GM21390 (cell line): ENCODE data around the gene OVOL3.
"Not testable (repeated sequence)": the region's sequence is repeated elsewhere in the genome, so short reads cannot be mapped to it uniquely, and the experiment has no call there.

ENCODE experiments used
- ATAC-seq: cut with Tn5 transposase; IDR thresholded peaks from one replicate; pipeline ENCODE4 v1.9.1; 2021; ENCODE audit not compliant: unreplicated experiment

The OVOL3 gene

DNA sequence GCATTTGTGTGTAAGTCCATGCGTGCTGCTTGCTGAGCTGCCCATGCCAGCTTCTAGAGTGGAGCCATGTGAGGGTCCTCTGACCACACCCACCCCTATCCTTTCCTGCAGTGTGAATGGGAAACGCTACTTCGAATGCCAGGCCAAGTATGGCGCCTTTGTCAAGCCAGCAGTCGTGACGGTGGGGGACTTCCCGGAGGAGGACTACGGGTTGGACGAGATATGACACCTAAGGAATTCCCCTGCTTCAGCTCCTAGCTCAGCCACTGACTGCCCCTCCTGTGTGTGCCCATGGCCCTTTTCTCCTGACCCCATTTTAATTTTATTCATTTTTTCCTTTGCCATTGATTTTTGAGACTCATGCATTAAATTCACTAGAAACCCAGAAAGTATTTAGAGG is 14.6 kb downstream of the OVOL3 start:
- ATAC-seq, result no peak

- no peak for ATAC-seq
Measured at GRCh38 chr19:36128392-36128736, 17.4 kb downstream of the OVOL3 start.

- ATAC-seq, result not testable (repeated sequence)
Measured at GRCh38 chr19:36131221-36131620, 20.3 kb downstream of the OVOL3 start.

DNA sequence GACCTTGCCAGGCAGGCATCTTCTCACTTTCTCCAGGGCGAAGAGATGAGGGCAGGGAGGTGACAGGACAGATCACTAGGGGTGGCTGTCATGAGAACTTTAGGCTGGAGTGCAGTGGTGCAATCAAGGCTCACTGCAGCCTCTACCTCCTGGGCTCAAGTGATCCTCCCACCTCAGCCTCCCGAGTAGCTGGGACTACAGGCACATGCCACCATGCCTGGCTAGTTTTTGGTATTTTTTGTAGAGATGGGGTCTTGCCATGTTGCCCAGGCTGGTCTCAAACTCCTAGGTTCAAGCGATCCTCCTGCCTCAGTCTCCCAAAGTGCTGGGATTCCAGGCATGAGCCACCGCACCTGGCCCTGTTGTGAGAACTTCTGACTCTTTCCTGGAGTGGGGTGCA is 23.9 kb downstream of the OVOL3 start:
- not testable (repeated sequence) for ATAC-seq

DNA sequence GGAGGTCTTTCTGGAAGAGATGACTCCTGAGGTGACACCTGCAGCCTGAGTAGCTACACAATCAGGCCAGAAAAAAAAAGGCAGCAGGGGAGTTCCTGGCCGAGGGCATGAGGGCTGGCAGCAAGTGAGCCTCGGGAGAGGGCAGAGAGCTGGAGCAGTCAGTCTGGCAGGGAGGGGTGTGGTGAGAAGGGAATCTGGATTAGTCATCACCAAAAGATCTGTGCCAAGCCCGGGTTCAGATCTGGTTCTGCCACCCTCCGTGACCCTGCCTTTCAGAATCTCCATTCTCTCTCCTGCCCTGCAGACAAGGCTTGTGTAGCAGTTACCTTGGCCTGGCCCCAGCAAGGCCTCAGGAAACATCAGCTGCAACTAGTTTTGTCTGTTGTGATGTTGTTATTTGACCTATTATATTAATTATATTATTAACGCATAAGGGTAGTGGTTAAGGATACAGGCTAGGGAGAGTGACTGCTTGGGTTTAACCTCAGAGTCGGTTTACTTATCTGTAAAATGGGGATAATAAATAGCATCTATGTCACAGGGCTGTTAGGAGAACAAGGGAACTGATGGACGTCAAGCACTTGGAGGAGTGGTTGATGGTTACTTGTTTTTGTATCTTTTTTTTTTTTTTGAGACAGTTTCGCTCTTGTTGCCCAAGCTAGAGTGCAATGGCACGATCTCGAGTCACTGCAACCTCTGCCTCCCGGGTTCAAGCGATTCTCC is 26.2 kb downstream of the OVOL3 start:
- no peak for ATAC-seq

DNA sequence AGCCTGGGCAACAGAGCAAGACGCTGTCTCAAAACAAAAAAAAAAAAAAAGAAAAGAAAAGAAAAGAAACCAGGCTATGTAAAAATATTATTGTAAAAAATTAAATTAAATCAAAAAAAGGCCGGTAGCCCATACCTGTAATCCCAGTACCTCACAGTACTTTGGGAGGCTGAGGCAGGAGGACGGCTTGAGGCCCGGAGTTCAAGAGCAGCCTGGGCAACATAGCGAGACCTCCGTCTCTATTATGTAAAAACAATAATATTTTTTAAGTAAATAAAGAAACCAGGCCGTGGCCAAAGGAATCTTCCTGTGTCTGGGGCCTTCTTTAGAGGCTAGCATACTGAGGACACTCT is 28.2 kb downstream of the OVOL3 start:
- no peak for ATAC-seq

DNA sequence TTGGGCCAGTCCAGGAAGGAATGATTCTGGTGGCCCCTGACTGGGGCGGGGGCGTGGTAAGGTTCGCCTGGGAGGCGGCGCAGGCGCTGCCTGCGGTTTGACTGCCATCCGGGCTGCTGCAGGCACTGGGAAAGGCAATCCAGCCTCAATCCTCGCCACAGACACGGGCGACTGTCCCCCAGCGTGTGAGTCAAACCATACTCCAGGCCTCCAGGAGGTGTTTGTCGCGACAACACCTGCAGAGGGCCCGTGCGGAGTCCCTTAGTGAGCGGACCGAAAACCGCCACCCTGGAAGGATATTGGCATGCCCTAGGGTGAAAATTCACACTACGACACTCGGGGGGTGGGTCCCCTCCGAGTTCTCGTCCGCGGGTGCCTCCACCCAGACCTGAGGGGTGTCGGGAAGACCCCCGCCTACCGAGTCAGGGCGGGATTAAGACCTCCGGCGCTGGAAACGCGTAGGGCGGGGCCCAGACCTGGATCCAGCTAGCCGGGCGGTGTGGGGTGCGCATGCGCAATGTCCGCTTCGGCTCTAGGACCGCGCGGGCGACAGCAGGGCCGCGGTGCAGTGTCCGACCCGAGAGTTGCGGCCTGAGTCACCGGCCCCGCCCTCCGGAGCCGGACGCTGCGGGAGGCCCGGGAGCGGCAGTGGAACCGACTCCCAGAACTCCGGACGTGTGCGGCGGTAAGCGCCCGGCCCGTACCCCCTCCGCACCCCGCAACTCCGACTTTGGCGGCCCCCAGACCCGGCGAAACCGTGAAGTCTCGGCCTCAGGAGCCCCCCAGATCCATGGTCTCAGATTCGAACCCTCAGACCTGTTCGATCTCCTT is 28.7 kb downstream of the OVOL3 start, which contains the start of gene CAPNS1:
Gene CAPNS1, plus strand, starts transcription at position 594 of the 831 bp plus-strand sequence. CDS start 946 bp downstream, outside the sequence.
- ATAC-seq, result peak; percentile 77

- ATAC-seq, result peak; percentile 10
Measured at GRCh38 chr19:36140304-36141038, 29.5 kb downstream of the OVOL3 start.

- ATAC-seq, result no peak
Measured at GRCh38 chr19:36141039-36141927, 30.3 kb downstream of the OVOL3 start.

DNA sequence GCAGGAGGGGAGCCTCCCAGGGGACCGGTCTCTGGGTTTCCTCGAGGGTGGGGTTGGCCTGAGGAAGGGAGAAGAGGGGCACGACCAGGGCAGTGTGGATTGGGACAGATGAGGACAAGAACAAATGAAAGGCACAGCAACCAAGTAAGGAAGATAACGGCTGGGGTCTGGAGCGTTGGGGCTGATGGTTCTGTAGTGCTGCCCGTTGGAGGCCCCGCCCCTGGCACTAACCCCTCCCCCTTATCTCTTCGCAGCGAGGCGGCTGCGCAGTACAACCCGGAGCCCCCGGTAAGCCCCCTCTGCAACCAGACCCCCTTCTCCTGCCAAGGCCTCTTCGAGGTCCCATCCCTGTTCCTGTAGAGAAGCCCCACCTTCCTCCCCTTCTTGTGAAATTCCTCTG is 31.1 kb downstream of the OVOL3 start:
- no peak for ATAC-seq

DNA sequence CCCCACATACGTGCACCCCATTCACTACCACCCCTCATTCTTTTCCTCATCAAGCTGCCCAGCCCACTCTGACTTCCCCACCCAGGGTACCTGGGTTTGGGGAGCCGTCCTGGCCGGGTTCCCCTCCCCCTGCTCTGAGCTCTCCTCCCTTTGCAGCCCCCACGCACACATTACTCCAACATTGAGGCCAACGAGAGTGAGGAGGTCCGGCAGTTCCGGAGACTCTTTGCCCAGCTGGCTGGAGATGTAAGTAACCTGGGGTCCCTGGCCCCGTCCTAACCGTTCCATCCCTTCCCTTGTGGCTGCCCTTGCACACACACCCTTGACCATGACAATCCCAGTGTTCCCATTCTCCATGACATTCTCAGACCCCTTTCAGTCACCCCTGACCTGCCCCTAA is 31.6 kb downstream of the OVOL3 start:
- ATAC-seq, result no peak

GRCh38 chr19:36144624-36145023 is 33.7 kb downstream of the OVOL3 start:
- ATAC-seq, result no peak

DNA sequence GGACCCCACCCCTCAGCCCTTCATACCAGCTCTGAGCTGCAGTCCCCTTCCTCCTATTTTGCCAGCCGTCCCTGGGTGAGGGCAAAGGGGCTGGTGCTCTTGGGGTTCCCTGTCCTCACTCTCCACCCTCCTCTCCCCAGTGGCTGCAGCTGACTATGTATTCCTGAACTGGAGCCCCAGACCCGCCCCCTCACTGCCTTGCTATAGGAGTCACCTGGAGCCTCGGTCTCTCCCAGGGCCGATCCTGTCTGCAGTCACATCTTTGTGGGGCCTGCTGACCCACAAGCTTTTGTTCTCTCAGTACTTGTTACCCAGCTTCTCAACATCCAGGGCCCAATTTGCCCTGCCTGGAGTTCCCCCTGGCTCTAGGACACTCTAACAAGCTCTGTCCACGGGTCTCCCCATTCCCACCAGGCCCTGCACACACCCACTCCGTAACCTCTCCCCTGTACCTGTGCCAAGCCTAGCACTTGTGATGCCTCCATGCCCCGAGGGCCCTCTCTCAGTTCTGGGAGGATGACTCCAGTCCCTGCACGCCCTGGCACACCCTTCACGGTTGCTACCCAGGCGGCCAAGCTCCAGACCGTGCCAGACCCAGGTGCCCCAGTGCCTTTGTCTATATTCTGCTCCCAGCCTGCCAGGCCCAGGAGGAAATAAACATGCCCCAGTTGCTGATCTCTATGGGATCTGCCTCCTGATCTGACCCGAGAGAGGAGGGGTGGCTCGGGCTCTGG is 38.9 kb downstream of the OVOL3 start:
- ATAC-seq, result no peak

DNA sequence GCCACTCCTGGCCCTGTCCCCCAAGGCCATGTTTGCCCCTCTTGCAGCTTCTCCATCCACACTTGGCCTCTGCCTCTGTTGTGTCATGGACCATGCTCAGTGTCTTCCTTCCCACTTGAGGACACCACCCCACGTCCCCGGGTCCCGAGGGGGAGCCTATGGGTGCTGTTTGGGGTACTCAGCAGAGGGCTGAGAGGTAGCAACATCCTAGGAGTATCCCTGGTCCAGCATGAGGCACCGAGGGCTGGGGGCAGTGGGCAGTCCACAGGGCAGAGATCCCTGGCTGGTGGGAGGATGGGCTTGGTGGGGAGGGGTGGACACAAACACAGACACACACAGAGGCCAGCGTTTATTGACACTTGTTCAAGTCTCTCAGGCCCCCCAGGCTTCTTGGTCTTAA is 39.6 kb downstream of the OVOL3 start:
- no peak for ATAC-seq

- no peak for ATAC-seq
Measured at GRCh38 chr19:36151144-36152018, 40.4 kb downstream of the OVOL3 start.

- ATAC-seq, result no peak
Measured at GRCh38 chr19:36152019-36152351, 41.0 kb downstream of the OVOL3 start.

- no peak for ATAC-seq
Measured at GRCh38 chr19:36152352-36153091, 41.6 kb downstream of the OVOL3 start, which contains the start of gene COX7A1. COX7A1 (minus strand) TSS chr19:36152447; CDS start chr19:36152407, 40 bp downstream.

DNA sequence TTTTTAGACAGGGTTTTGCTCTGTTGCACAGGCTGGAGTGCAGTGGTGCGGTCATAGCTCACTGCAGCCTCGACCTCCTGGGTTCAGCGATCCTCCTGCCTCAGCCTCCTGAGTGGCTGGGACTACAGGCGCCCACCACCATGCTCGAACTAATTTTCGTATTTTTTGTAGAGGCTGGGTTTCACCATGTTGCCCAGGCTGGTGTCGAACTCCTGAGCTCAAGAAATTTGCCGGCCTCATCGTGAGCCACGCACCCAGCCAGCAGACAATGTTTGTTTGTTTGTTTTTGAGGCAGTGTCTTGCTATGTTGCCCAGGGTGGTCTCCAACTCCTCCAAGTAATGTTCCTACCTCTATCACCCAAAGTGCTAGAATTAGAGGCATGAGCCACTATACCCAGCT is 42.2 kb downstream of the OVOL3 start:
- no peak for ATAC-seq
